HG03159 (cell line): ENCODE data around the gene ZFYVE19.

Experiments
- ATAC-seq: cut with Tn5 transposase; IDR thresholded peaks from one replicate; pipeline ENCODE4 v1.9.1; 2021; ENCODE audit warnings: mild to moderate bottlenecking, moderate library complexity; ENCODE audit not compliant: unreplicated experiment

ZFYVE19 gene

DNA sequence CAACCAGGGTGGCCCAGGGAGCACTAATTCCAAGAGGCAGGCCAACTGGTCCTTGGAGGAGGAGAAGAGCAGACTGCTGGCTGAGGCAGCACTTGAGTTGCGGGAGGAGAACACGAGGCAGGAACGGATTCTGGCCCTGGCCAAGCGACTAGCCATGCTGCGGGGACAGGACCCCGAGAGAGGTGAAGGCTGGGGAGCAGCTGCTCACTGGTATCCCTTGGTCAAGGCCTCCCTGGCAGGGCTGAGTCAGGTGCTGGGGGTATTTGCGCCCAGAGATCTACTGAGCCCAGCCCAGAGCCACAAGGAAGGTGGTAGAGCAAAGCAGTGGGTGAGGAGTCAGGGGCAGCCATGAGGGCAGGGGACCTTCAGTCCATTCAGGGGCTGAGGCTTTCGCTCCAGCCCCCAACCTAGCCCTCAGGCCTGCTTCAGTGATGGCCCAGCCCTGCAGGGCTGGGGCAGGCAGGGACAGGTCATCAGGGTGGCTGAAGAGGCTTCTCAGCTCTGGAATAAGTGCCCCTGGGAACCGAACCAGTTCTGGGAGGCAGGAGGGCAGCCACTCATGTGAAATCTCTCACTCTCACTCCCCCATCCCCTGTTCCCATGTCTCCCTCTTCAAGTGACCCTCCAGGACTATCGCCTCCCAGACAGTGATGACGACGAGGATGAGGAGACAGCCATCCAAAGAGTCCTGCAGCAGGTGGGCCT lies 6.0 kb downstream of the ZFYVE19 start:
- no peak for ATAC-seq

DNA sequence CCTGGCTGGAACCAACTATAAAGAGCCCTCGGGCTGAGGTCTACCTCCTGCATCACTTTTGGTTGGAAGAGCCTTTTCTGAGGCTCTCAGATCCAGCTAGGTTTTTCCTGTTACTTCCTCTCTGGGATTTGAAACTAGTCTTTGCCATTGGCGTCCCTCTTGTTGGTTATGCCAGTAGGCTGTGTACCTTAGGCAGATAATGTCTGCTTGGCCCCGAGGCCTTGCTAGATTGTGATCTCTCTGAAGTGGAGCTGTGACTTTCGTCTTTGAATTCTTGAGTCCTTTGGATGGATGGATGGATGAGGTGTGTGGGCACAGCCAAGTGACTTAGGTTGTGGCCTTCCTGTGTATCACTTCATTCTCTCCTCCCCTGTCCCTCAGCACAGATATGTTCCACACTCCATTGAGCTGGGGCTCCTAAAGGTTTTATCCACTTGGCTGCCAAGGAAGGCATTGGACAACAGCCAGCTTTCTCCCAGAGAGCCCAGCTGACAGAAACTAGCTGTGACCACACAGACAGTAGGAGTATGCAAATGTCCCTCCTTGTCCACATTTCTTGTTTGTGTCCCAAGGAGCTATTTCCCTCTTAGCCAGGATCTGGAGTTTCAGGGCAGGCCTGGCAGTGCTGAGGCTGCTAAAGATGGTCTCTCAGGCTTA lies 8.3 kb downstream of the ZFYVE19 start:
- no peak for ATAC-seq

DNA sequence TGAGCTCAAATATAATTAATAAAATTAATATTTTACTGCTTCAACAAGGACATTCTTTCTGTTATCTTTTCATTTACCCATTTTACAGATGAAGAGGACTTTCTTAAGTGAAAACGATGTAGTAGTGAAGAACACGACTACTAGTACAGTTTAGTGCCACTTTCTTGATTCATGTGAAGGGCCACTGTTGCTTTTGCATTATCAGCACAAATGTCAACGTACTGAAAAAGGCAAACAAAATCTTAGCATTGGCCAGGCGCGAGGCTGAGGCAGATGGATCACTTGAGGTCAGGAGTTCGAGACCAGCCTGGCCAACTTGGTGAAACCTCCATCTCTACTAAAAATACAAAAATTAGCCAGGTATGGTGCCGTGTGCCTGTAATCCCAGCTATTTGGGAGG lies 12.2 kb downstream of the ZFYVE19 start:
- ATAC-seq = no peak

DNA sequence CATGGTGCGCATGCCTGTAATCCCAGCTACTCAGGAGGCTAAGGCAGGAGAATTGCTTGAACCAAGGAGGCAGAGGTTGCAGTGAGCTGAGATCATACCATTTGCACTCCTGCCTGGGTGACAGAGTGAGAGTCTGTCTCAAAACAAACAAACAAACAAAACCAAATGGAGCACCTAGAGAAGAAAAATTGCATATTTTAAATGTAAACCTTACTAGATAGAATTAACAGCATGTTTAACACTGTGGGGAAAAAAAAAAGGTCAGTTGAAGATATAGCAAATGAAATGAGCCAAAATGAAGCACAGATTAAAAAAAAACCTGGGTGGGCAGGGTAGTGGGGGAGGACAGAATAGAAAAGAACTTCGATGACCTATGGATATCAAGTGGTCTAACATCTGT lies 14.3 kb downstream of the ZFYVE19 start:
- ATAC-seq = no peak

DNA sequence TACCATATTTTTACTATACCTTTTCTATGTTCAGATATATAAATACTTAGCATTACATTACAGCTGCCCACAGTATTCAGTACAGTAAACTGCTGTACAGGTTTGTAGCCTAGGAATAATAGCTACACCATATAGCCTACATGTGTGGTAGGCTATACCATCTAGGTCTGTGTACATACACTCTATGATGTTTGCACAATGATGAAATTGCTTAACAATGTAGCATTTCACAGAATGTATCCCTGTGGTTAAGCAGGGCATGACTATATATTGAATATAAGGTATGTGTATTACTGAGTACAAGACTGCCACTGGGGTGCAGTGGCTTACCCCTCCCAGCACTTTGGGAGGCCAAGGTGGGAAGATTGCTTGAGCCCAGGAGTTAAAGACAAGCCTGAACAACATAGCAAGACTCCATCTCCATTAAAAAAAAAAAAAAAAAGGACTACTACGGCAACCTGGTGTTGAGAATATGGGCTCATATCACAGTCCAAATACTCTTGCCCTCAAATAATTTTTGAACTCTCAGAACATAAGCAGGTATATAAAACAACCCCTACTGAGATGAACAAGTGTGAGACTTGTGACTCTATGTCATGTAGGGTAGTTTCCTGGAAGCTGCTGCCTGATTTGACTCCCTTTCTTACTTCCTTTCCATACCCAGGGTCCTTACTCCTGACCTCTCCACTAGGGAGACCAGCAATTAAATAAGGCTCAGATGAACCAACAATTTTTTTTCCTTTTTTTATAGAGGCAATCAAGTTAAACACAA lies 16.9 kb downstream of the ZFYVE19 start:
- no peak for ATAC-seq

DNA sequence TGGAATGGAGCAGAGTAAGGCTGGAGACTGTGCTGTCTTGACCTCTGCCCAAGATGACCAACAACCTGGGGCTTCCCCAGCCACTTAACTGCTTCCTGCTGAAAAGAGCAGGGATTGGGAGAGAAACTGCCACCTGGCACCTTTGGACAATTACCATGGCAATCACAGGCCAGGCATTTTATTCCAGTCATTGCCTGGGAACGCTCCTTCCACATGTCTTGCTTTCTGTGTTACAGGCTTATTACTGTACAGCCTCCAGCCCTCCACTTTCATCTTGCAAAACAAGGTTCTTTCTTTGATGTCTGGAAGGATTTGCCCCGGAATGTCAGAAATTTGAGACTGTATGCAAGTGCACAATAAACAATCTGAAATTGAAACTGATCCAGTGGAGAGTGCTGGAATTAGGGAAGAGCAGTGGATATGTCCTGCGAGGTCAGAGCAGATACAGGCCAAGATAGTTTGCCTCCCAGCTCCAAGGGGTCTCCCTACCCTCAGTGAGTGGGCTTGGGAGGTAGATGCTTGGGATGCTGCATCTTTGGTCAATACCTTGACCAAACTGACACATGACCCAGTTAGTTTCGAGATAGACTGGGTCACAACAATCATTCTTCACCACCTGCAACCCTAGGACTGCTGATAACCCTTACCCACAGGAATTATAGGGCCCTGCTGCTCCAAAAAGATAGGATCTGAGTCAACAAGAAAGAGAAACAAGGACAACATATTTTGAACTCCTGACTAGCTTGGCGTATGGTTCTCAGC lies 19.0 kb downstream of the ZFYVE19 start:
- ATAC-seq = no peak

DNA sequence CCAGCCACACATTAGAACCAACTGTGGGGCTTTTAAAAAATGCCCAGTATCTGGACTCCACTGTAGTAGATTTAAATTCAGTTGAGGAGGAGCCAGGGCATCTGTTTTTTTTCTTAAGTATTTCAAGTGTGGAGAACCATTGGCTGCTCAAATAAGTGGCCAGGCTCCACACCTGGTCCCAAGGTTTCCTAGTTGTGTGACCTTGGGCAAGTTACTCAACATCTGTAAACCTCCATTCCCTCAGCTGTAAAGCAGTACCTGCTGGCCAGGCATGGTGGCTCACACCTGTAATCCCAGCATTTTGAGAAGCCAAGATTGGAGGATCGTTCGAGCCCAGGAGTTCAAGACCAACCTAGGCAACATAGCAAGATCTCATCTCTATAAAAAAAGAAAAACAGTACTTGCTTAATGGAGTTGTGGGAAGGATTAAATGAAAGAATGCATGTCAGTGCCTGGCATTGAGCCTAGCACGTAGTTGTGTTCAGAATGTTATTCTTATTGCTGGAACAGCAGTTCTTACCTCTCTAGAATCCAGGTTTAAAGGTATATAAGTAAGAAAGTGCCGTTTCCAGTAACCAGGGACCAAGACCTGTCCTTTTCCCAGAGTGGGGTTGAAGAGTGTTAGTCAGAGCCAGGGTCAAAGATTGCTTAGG lies 19.7 kb downstream of the ZFYVE19 start:
- no peak for ATAC-seq

DNA sequence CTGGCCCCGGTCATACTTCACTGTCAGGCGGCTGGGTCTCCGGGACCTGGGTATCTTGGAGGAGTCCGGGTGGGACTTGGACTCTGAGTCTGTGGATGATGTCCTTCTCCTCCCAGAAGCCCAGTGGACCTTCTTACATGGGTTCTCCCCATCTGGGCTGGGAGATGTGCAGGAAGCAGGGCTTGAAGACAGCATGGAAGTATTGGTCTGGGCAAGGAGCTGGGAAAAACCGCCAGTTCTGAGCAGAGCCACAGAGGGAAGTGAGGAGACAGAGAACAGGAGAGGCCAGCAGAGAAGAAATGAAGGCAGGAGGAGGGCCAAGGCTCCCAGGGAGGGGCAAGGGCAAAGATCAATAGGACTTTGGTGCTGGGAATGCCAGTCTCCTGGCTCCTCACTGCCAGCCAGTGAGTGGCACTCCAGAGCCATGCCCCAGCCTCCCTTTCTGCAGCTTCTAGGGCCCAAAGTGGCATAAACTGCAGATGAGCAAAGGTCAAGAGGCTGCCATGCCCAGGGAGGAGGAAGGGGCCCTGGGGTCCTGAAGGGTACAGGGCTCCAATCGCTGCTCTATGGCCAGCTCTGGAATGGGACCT lies 21.7 kb downstream of the ZFYVE19 start, which contains the start of gene PPP1R14D:
TSS of gene PPP1R14D (minus strand) at position 262 of the 590 bp plus-strand sequence. CDS start at position 195, 67 bp downstream.
- no peak for ATAC-seq

DNA sequence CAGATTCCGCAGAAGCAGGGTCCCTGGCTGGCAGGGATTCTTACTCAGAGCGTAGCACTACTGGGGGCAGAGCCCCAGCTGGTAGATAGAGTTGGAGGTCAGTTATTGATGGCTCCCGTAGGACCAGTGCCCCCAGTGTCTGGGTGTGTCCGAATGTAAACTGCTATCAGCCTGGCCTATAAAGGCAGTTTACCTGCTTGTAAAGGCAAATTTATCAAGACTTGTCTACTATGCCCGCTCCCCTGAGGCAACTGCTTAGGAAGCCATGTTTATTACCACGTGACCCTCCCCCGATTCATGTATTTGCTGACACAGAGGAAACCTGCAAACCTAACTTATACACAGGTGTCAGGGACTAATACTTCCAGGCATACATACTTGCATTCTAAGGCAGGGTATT lies 22.2 kb downstream of the ZFYVE19 start:
- ATAC-seq = no peak

DNA sequence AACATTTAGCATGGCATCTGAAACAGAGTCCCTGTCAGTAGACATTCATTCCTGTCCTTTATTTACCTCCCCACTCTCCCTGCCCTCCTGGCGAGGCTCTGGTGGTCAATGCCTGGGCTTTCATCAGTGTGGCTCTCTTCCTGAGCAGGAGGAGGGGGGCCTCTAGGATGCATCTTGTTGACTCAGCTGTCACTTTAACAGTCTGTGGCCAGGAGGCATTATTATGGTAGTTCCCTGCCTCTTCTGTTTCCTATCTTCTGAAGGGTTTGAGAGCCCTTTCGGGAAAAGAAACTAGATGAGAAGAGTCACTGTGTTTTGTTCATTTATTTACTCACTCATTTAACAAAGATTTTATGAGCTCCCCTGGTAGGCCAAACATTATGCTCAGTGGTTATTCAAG lies 24.0 kb downstream of the ZFYVE19 start:
- no peak for ATAC-seq

DNA sequence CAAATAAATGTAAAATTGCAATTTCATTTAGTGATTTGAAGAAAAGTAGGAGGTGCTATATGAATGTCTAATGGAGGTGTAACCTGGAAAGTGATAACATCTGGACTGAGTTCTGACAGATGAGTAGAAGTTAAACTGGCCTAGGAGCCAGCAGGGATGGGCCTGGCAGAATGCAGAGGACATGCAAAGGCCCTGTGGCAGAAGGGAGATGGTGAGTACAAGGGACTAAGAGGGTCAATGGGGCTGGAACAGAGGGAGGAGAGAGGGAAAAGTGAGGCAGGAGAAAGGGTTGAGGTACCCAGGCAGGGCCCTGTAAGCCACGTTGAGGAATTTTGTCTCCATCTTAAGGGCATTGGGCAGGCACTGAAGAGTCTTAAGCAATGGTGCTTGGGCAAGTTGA lies 25.0 kb downstream of the ZFYVE19 start:
- ATAC-seq = no peak

DNA sequence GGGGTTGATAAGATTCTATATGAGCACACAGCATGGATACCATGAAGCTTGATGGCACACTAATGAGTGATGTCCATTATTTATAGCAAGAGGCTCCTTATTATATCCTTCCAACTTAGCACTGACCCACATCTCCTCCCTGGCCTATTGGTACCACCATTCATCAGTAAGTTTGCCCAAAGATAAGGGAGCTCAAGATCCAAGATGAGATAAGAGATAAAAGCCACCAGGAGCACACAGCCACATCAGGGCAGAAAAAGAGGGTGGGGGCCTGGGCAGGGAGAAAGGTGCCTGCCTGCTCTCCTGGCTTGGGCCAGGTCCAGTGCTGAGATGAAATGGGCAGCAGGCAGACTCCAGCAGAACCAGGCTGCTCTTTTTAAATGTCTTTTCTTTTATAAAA lies 26.0 kb downstream of the ZFYVE19 start:
- no peak for ATAC-seq

DNA sequence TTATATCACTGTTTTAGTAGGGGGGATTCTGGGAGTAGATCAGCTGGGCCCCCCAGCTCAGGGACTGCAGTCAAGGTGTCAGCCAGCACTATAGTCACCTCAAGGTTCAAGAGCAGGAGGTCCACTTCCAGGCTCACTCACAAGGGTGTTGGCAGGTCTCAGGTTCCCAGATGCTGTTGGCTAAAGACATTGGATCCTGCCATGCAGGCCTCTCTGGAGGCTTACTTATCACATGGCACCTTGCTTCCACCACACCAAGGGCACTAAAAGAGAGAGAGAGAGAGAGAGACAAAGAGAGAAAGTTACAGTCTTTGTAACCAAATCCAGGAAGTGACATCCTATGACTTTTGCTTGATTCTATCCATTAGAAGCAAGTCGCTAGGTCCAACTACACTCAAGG lies 29.1 kb downstream of the ZFYVE19 start:
- no peak for ATAC-seq

DNA sequence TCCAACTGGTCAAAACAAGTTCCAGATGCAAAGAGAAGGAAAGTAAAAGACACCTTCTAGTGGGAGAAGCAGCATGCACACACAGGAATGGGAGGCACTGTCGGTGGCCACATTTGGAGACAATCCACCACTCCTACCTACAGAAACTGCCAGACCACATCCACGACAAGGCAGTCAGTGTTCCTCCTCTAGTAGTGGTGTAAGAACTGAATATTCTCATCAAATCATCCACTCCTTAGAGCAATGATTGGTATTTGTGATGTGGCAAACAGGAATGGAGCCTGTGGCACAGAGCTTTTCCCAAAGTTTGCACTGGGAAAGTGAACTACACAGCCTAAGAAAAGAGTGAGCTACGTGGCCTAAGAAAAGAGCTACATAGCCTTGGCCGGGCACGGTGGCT lies 31.9 kb downstream of the ZFYVE19 start:
- no peak for ATAC-seq

DNA sequence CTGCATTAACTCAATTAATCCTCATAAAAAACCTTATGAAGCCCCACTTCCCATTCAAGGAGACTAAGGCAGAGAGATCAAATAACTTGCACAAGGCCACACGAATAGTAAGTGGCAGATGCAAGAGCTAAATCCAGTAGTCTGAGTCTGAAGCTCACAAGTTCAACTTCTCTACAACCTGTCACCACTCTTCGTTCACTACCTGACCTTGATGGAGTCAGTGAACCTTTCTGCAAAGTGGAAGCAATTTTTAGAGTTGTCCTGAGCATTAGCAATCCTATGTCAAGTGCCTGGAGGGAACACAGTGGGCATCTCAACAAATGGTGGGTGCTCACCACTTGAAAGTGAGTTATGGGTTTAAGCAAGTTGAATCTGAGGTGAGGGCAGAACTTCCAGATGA lies 34.9 kb downstream of the ZFYVE19 start:
- no peak for ATAC-seq

DNA sequence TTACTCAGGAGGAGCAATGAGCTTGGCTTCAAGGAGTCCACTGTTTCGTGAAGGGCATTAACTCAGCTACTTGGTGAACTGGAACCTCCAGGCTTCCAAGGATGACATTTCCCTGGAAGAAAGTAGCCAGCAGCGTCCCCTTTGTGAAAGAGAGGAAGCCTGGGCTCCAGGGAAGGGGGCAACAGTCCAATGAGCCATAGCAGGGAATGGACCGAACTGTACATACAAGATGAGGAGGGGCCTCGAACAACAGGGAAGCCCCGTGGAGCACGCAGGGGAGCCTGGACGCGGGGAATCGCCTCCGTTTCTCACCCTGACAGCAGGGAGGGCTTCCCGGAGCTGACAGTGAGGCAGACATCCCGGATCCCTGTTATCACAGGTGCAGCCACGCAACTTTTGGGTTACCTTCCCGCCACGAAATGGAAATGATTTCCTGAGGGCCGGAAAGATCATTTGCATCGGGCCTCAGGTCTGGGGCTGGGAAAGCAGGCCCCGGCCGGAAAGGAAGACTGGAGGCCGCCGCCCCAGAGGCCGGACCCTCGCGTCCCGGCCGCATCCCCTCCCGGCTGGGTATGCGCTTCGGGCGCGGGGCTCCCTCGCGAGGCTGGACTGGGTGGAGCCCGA lies 36.5 kb downstream of the ZFYVE19 start:
- no peak for ATAC-seq

DNA sequence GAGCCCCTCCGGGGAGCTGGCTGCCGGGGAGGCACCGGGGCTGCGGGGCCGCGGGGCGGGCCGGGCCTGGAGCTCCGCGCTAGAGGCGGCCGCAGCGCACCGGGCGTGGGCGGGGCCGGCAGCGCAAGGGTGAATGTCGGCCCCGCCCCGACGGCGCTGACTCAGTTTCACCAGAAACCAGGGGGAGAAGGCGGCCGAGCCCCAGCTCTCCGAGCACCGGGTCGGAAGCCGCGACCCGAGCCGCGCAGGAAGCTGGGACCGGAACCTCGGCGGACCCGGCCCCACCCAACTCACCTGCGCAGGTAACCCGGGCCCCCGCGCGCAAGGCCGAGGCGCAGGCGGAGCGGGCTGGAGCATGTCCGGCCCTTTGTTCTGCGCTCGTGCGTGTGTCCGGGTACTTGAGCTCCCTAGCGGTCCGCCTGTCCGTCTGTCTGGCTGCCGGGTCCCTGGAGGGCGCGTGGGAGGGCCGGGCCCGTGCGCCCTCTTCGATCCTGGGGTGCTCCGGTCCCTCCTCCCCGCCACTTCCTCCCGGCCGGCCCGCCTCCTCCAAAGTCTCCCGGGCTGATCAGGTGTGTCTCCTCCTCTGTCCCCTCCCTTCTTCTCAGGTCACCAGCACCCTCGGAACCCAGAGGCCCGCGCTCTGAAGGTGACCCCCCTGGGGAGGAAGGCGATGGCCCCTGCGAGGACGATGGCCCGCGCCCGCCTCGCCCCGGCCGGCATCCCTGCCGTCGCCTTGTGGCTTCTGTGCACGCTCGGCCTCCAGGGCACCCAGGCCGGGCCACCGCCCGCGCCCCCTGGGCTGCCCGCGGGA lies 37.2 kb downstream of the ZFYVE19 start, which contains the start of gene SPINT1:
TSS of gene SPINT1 (plus strand) at position 164 of the 811 bp plus-strand sequence. CDS start at position 671, 507 bp downstream.
- no peak for ATAC-seq

DNA sequence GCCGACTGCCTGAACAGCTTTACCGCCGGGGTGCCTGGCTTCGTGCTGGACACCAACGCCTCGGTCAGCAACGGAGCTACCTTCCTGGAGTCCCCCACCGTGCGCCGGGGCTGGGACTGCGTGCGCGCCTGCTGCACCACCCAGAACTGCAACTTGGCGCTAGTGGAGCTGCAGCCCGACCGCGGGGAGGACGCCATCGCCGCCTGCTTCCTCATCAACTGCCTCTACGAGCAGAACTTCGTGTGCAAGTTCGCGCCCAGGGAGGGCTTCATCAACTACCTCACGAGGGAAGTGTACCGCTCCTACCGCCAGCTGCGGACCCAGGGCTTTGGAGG lies 37.8 kb downstream of the ZFYVE19 start:
- no peak for ATAC-seq

DNA sequence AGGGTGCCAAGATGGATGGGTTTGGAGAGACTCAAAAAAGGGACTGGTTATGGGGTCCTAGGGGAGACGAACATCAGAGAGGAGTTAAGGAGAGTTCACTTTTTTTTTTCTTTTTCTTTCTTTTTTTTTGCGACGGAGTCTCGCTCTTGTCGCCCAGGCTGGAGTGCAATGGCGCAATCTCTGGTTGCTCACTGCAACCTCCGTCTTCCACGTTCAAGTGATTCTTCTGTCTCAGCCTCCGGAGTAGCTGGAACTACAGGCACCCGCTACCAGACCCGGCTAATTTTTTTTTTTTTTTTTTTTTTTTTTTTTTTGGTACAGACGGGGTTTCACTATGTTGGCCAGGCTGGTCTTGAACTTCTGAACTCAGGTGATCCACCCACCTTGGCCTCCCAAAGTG lies 38.1 kb downstream of the ZFYVE19 start:
- ATAC-seq = no peak
